Inferior parietal cortex (tissue), 1 donor: ENCODE measurements around the gene LRRC74A.

Experiments
- DNase-seq: peaks from one replicate; pipeline ENCODE4 v3.0.0-alpha.2; 2016; ENCODE audit errors: extremely low spot score

Gene LRRC74A

GRCh38 chr14:76810525-76810924 is 15.7 kb upstream of the LRRC74A start:
- no peak for DNase-seq

GRCh38 chr14:76810953-76811400 is 15.2 kb upstream of the LRRC74A start:
- DNase-seq, result peak; percentile 77

- peak; percentile 42 for DNase-seq
Observed at GRCh38 chr14:76811561-76811960, 14.6 kb upstream of the LRRC74A start.

- DNase-seq, result peak; percentile 23
Observed at GRCh38 chr14:76812093-76812421, 14.2 kb upstream of the LRRC74A start.

DNA sequence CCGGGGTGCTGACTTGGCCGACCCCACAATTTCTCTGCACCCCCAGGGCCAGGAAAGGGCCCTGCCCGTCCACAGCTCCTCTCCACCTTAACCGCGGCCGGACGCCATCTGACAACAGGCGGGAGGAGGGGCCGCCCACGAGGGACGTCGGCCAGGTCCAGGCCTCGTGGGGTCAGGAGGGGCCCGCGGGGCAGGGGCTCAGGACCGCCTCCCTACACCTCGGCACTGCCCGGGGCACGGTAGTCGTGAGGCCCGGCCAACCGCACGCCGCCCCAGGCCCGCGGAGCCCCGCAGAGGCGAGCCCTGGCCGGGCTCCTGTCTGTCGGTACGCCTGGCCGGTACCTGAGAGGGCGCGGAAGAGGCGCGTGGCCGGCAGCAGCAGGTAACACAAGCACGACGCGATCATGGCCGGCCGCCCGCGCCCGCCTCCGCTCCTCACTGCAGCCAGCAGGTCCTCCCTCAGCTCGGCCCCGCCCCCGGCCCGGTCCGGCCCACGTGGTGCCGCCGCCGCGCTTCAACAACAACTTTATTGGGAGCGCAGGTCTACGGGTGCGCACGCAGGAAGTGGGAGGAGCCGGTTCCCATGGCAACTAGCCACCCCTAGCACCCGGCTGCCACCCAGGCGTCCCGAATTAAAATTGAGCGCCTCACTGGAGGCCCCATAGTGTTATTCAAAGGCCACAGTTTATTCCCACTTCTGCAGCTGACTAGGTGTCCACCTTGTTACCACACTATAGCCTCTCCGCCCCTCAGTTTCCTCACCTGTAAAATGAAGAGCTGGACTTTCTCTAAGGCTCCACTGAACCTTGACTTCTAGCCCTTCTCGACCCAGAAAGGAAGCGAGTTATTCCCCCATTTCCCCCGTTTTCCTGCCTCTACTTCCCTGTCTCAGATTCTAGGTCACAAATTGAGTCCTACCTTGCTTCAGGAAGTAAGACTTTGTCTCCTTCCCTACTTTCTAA is 13.5 kb upstream of the LRRC74A start, which contains the start of gene ANGEL1:
Gene ANGEL1, minus strand, starts transcription at position 461 of the 962 bp plus-strand sequence. Its CDS starts 55 bp downstream, at position 406.
- peak; percentile 87 for DNase-seq

DNA sequence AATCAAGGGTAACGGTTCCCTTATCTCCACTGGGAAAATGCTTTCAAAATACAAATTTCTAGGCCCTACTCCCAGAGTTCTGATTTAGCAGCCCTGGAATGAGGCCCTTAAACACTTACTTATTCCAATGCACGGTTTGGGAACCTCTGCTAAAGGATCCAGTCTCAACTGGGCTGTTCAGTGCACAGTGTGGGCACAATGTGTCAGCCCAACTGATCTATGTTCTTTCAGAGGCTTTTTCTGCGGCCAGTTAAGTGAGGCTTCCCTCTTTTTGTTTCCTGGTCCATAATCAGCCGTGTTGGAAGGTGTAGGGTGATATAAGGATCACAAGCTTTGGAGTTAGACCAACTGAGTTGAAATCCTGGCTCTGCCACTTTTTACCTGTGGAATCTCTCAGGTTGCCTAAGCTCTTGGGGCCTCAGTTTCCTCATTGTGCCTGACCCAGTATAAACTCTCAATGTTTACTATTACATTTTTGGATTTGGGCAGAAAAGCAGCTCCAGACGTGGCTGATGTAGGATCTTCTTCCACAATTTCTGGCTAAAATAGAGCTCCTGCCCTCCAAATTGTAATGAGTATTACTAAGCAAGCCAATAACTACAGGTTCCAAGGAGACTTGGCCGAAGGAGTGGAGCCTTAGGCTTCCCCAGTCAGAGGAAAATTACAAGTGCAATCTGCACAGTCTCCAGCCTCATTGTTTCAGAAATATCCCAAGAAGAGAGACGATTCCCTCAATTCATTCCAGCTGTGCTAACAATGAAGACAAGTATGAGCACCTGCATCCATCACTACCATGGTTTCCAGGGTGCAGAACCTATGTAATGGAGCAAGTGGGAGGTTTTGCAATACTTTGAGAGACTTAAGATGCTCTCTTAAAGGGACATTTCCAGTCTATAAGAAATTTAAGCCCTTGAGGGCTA is 11.2 kb upstream of the LRRC74A start:
- DNase-seq, result no peak

GRCh38 chr14:76820700-76821099 is 5.5 kb upstream of the LRRC74A start:
- DNase-seq, result no peak

DNA sequence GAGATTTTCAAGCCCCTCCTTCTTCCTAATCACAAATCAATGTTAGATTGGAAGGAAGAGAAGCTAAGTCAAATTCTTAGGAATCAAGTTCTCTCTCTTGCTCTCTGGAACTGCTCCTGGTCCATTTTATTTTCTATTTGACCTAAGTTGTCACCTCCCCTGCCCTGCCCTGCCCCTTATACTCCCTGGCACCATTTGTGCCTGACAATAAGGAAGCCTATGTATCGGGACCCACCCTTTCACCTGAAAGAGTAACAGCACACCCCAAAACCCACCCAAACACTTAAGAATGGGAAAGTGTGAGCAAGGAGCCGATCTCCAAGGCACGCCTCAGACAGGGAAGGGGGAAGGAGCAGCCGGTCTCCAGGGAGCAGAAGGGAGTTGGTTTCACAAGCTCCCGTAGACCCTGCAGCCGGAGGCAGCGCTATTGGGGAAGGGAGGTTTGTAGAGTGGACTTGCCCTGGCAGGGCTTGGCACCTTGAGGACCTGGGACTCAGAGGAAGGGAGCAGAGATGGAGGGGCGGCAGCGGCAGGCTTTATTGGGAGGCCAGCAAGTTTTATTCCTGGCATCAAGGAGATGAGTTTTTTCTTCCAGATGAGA is 1.6 kb downstream of the LRRC74A start:
- DNase-seq, result no peak

GRCh38 chr14:76828339-76829012 is 2.3 kb downstream of the LRRC74A start:
- DNase-seq, result no peak

GRCh38 chr14:76829013-76829365 is 2.8 kb downstream of the LRRC74A start:
- DNase-seq, result no peak

GRCh38 chr14:76829650-76830421 is 3.6 kb downstream of the LRRC74A start:
- peak; percentile 87 for DNase-seq

GRCh38 chr14:76830556-76830955 is 4.3 kb downstream of the LRRC74A start:
- no peak for DNase-seq

DNA sequence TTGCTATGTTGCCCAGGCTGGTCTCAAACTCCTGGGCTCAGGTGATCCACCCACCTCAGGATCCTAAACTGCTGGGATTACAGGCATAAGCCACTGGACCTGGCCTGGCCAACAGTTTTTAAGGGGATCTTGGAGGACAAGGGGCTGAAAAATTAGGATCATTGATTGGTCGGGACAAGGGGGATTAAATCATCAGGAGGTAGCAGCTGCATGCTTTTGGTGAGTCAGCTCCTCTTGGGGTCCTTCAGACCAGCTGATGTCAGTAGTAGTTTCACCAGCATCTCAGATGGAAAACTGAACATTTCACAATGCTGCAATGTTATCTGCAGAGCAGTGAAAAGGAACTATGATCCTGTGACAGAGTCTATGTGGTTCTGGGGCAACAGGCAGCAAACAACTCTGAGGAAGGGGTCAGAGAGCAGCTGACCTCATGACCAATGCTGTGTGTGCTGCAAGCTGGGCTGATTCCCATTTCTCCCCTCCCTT is 6.3 kb downstream of the LRRC74A start:
- no peak for DNase-seq

GRCh38 chr14:76833011-76833410 is 6.8 kb downstream of the LRRC74A start:
- no peak for DNase-seq

DNA sequence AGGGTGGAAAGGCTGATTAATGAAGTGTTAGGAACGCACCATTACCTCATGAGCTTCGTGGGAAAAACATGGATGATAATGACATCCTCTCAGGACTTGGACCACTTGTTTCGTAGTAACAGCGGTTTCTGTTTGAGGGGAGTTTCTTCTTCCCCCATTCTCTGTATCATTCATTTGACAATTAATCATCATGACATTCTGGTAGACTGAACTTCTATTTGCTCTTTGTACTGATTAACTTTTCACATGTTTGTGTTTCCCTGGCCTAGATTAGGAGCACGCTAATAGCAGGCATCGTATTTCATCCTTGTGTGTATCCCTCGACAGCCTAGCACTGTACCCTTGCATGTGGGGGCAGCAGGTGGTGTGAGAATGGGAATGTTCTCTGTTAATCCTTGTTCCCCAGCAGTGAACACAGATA is 8.0 kb downstream of the LRRC74A start:
- no peak for DNase-seq

DNA sequence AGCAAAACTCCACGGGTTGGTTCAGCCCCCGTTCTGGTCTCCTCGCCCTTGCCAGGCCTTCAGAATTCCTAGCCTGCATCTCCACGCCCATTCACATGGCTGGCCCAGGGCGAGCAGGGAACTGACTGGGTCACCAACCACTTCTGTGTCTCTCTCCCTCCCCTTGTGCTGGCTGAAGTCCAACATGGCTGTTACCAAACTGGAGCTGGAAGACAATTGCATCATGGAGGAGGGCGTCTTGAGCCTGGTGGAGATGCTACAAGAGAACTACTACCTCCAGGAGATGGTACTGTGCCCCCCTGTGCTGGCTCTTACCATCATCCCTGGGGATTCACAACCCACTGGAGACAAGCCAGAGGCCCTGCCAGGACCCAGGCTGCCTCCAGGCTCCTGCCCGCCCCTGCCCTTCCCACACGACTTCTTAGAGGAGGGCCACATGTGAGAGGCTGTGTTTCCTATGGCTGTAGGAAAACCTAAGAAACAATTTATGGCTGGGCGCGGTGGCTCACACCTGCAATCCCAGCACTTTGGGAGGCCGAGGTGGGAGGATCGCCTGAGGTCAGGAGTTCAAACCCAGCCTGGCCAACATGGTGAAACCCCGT is 9.9 kb downstream of the LRRC74A start:
- no peak for DNase-seq

DNA sequence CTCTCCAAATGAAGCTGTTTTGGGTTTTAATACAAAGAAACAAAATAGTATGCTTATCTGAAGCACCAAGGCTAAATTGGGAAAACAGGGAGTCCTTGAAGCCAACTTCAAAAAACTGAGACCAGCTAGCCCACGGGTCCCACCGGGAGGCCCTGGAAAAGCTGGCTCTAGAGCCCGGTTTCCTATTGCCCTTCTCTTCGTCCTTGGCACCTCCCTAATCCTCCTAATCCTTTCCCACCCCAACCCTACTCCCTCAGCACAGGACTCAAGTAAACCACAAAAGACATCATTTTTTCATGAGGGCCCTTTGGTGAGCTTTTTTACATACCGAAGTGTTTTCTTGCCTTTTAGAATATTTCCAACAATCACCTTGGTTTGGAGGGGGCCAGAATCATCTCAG is 11.3 kb downstream of the LRRC74A start:
- no peak for DNase-seq

GRCh38 chr14:76842414-76842813 is 16.2 kb downstream of the LRRC74A start:
- DNase-seq, result no peak

DNA sequence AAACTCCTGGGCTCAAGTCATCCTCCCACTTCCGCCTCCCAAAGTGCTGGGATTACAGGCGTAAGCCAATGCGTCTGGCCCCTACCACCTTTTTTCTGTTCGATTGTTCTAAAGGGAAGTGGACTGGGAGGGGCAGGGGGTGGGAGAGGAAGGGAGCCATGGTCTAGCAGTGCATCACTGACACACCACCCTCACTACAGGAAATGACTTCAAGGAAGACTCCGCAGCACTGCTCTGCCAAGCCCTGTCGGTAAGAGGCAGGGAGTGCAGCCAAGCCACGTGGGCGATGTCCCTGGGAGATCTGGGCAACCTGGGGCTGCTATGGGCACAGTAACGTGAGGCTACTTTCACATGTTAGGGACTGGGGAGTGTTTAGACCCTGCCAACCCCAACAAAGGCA is 18.0 kb downstream of the LRRC74A start:
- no peak for DNase-seq
